CD14-positive monocyte (primary cell): ENCODE data around the gene SELENOM. TPM values are rescaled to one million over a fixed set of nuclear protein-coding genes. Genes with fewer than 3 reads are reported as not detected.

Experiments used
- DNase-seq, 3 donors: peaks; one replicate each; pipeline ENCODE4 v3.0.0-alpha.2; 2011 to 2022
- H2AFZ ChIP-seq: 2 replicates; pipeline ENCODE4 v1.6.0; 2012; ENCODE audit warnings: mild to moderate bottlenecking, low read depth, low read length, inconsistent platforms; ENCODE audit not compliant: insufficient read depth, poor library complexity, severe bottlenecking
- H3K27ac ChIP-seq, 2 donors: 1 replicate in 1 of 2; 2 replicates in 1 of 2; pipeline ENCODE4 v1.5.1; 2012 to 2013; ENCODE audit warnings: low read length in 2 of 2, control low read depth in 1 of 2, inconsistent platforms in 1 of 2, low read depth in 1 of 2, mild to moderate bottlenecking in 1 of 2
- H3K27me3 ChIP-seq, 2 donors: one replicate each; pipeline versions ENCODE4 v1.6.0 to v1.6.1; 2011 to 2013; ENCODE audit warnings: low read length in 2 of 2; ENCODE audit not compliant: control insufficient read depth in 2 of 2, insufficient read depth in 2 of 2
- H3K36me3 ChIP-seq, 2 donors: replicated peaks in 1 of 2; 1 replicate in 1 of 2; 2 replicates in 1 of 2; pipeline versions ENCODE4 v1.5.1 to v1.6.1; 2012 to 2013; ENCODE audit warnings: low read length in 2 of 2, control low read depth in 1 of 2, inconsistent platforms in 1 of 2, mild to moderate bottlenecking in 1 of 2; ENCODE audit not compliant: insufficient read depth in 2 of 2, control insufficient read depth in 1 of 2
- H3K4me1 ChIP-seq, 2 donors: 1 replicate in 1 of 2; 2 replicates in 1 of 2; pipeline versions ENCODE4 v1.5.1 to v1.6.1; 2012 to 2013; ENCODE audit warnings: low read length in 2 of 2, control low read depth in 1 of 2, inconsistent platforms in 1 of 2, mild to moderate bottlenecking in 1 of 2, moderate library complexity in 1 of 2; ENCODE audit not compliant: insufficient read depth in 2 of 2, control insufficient read depth in 1 of 2
- H3K4me2 ChIP-seq: replicated peaks from 2 replicates; pipeline ENCODE3; 2012; ENCODE audit warnings: low read length, moderate library complexity, mild to moderate bottlenecking; ENCODE audit not compliant: poor library complexity, severe bottlenecking; ENCODE audit errors: extremely low read depth
- H3K4me3 ChIP-seq, 3 experiments: fragments of 200-600 bp in 1 of 3; sonication (generic) in 1 of 3; replicated peaks in 1 of 3; 1 replicate in 2 of 3; 2 replicates in 1 of 3; pipeline ENCODE4 v1.5.1; 2011 to 2013; ENCODE audit warnings: low read length in 3 of 3, mild to moderate bottlenecking in 3 of 3, control low read depth in 2 of 3, low read depth in 2 of 3, inconsistent platforms in 1 of 3, moderate library complexity in 1 of 3
- H3K79me2 ChIP-seq: 2 replicates; pipeline ENCODE4 v1.6.0; 2012; ENCODE audit warnings: mild to moderate bottlenecking, control low read depth, inconsistent platforms, low read length, moderate library complexity; ENCODE audit not compliant: insufficient read depth
- H3K9ac ChIP-seq: 2 replicates; pipeline ENCODE4 v1.6.0; 2017; ENCODE audit warnings: low read length, mild to moderate bottlenecking; ENCODE audit not compliant: insufficient read depth, poor library complexity, severe bottlenecking
- H3K9me3 ChIP-seq, 2 donors: replicated peaks in 1 of 2; 1 replicate in 1 of 2; 2 replicates in 1 of 2; pipeline versions ENCODE4 v1.5.1 to v1.6.1; 2012 to 2013; ENCODE audit warnings: low read length in 2 of 2, control low read depth in 1 of 2; ENCODE audit not compliant: control insufficient read depth in 1 of 2, insufficient read depth in 1 of 2
- H4K20me1 ChIP-seq: 2 replicates; pipeline ENCODE4 v1.6.0; 2012; ENCODE audit warnings: mild to moderate bottlenecking, low read length, control low read depth, moderate library complexity; ENCODE audit not compliant: insufficient read depth
- H3K27ac Mint-ChIP-seq, 7 donors: one replicate each; pipeline ENCODE4 v1.8.0; 2020; ENCODE audit warnings: mild to moderate bottlenecking in 7 of 7, mixed read lengths in 7 of 7, moderate library complexity in 6 of 7, inconsistent platforms in 2 of 7
- H3K27me3 Mint-ChIP-seq, 3 donors: one replicate each; pipeline ENCODE4 v1.8.0; 2021 to 2022; ENCODE audit warnings: low read depth in 3 of 3, mild to moderate bottlenecking in 3 of 3, mixed read lengths in 3 of 3, moderate library complexity in 3 of 3, inconsistent platforms in 1 of 3
- H3K36me3 Mint-ChIP-seq, 2 donors: one replicate each; pipeline ENCODE4 v1.8.0; 2020; ENCODE audit warnings: mixed read lengths in 2 of 2, inconsistent platforms in 1 of 2, mild to moderate bottlenecking in 1 of 2
- H3K4me1 Mint-ChIP-seq: one replicate; pipeline ENCODE4 v1.8.0; 2020; ENCODE audit warnings: mild to moderate bottlenecking, mixed read lengths
- H3K4me3 Mint-ChIP-seq, 2 donors: one replicate each; pipeline ENCODE4 v1.8.0; 2020; ENCODE audit warnings: mild to moderate bottlenecking in 2 of 2, mixed read lengths in 2 of 2, moderate library complexity in 1 of 2
- H3K9me3 Mint-ChIP-seq, 7 donors: one replicate each; pipeline ENCODE4 v1.8.0; 2020 to 2022; ENCODE audit warnings: mixed read lengths in 7 of 7, mild to moderate bottlenecking in 6 of 7, moderate library complexity in 6 of 7, inconsistent platforms in 2 of 7
- CTCF ChIP-seq: fragments of 200-600 bp; IDR thresholded peaks from one replicate; pipeline ENCODE4 v1.8.0; 2022; ENCODE audit warnings: antibody characterized with exemption, mild to moderate bottlenecking
- WGBS: methylation state at CpG from one replicate; pipeline ENCODE4 v1.1.5; 2013; ENCODE audit warnings: missing lambda C conversion rate; ENCODE audit not compliant: insufficient coverage; 5-methylcytosine and 5-hydroxymethylcytosine counted together
- intact Hi-C, 2 donors: fragments of 100-400 bp; cut with micrococcal nuclease; formaldehyde crosslinking; loops; one replicate each; pipeline versions ENCODE4 v1.15.0 to v1.15.1; 2023
- polyA plus RNA-seq, 3 donors: library from polyadenylated mRNA; depleted of rRNA in 1 of 3; unstranded in 2 of 3; stranded (reverse) in 1 of 3; fragments of 300-500 nt in 2 of 3; fragments of >200 nt in 1 of 3; fragmentation: Illumina TruSeq in 2 of 3; gene quantifications; 1 replicate in 2 of 3; 2 replicates in 1 of 3; pipeline ENCODE4 v1.2.3, GENCODE V29; 2012 to 2021

The SELENOM gene
- polyA plus RNA-seq, 3 donors, result 3.2 to 7.6 (median 3.4) TPM

- no peaks in the 10 kb centered on the region for H3K79me2 ChIP-seq
- no peaks in the 10 kb centered on the region for H3K9me3 ChIP-seq
- H3K27ac Mint-ChIP-seq, result peak overlapping the region in 1 of 7 donors; percentile 35
- intact Hi-C loops, result no loop called here
- H3K4me2 ChIP-seq, result no peak overlapping the region
- no peaks in the 10 kb centered on the region for H3K4me1 ChIP-seq
- H3K9me3 Mint-ChIP-seq, result peaks cover 1 to 7% (median 4%) of the 10 kb centered on the region in 7 donors
- no peak overlapping the region for H3K4me3 Mint-ChIP-seq
- WGBS, result 100% methylated on average over 2 of the region's 2 CpGs
- peaks cover 0 to 2% of the 10 kb centered on the region in 2 donors for H3K27me3 ChIP-seq
- DNase-seq, result no peak
- peaks cover 6 to 15% (median 14%) of the 10 kb centered on the region in 3 donors for H3K27me3 Mint-ChIP-seq
- H3K27ac ChIP-seq, result no peak overlapping the region
- no peaks in the 10 kb centered on the region for H4K20me1 ChIP-seq
- H3K36me3 ChIP-seq, result no peaks in the 10 kb centered on the region
- no peak overlapping the region for H2AFZ ChIP-seq
- no peaks in the 10 kb centered on the region for H3K36me3 Mint-ChIP-seq
- no peak overlapping the region for H3K4me3 ChIP-seq
- TF ChIP-seq CTCF, result no peak
- peaks cover 1% of the 10 kb centered on the region for H3K4me1 Mint-ChIP-seq
- H3K9ac ChIP-seq, result no peak overlapping the region
These were observed 34.2 kb upstream of the SELENOM start for GRCh38 chr22:31141551-31141950.

- no peaks in the 10 kb centered on the region for H3K36me3 ChIP-seq
- intact Hi-C loops, result no loop called here
- Mint-ChIP-seq H3K4me3 (no peak overlapping the region), H3K4me1 (peaks cover 1% of the 10 kb centered on the region), H3K36me3 (no peaks in the 10 kb centered on the region), H3K27ac (no peak overlapping the region), H3K27me3 (peaks cover 4 to 15% (median 14%) of the 10 kb centered on the region in 3 donors), H3K9me3 (peaks cover 0 to 6% (median 3%) of the 10 kb centered on the region in 7 donors)
- TF ChIP-seq CTCF, result no peak
- no peak overlapping the region for H3K4me2 ChIP-seq
- 95% methylated on average over 4 of the region's 5 CpGs for WGBS
- no peak overlapping the region for H3K9ac ChIP-seq
- peaks cover 0 to 2% of the 10 kb centered on the region in 2 donors for H3K27me3 ChIP-seq
- no peak overlapping the region for H3K4me3 ChIP-seq
- H3K79me2 ChIP-seq, result no peaks in the 10 kb centered on the region
- no peaks in the 10 kb centered on the region for H3K9me3 ChIP-seq
- H4K20me1 ChIP-seq, result no peaks in the 10 kb centered on the region
- H2AFZ ChIP-seq, result no peak overlapping the region
- no peaks in the 10 kb centered on the region for H3K4me1 ChIP-seq
- no peak overlapping the region for H3K27ac ChIP-seq
- DNase-seq, result no peak
These were observed 33.4 kb upstream of the SELENOM start for GRCh38 chr22:31140746-31141145.
